Heart left ventricle (tissue), 13 donors: ENCODE results near the gene NECAB2.

Experiments
- CTCF ChIP-seq, 12 donors: fragments of 200-600 bp; sonication (generic) in 4 of 12; IDR thresholded peaks; one replicate each; pipeline versions ENCODE4 v1.5.0 to v1.8.0; 2018 to 2022; ENCODE audit warnings: antibody characterized with exemption in 12 of 12, mild to moderate bottlenecking in 5 of 12
- POLR2A ChIP-seq, 2 donors: fragments of 450-650 bp; IDR thresholded peaks; one replicate each; pipeline ENCODE4 v1.6.1; 2017; ENCODE audit warnings: antibody characterized with exemption in 2 of 2, mild to moderate bottlenecking in 2 of 2, moderate library complexity in 2 of 2
- donor health status: ischemic (EF 13 %, LVEDD 7.1; RV severe dilation, severe dysfunction).
- donor health status: DM: no; HTN: yes; CAD: no.
- donor health status: DM: no; HTN: no; CAD: no.
- donor health status: ischemic (EF 25% LVEDD 6.9; RV normal size, moderate dysfunction).
- donor health status: ischemic (EF 25% LVEDD 5.7; RV mildly dilated, moderate dysfunction).
- donor health status: ischemic (EF 35%, LVEDD 5.7; RV mildly dilated, moderate dysfunction).
- donor health status: nonischemic (EF 11% LVEDD 7.7; RV severe dilation, severe dysfunction).
- donor health status: DM: yes; HTN: yes; CAD: no.
- donor health status: PGD.
- donor health status: ischemic (EF 29% LVEDD 5.4; RV normal size, mild dysfunction).
- donor health status: nonischemic (EF 23%, LVEDD 6.1; RV moderate dilation, normal function).

- TF ChIP-seq CTCF (IDR thresholded peaks at IDR 0.05): no peak
- no peak for TF ChIP-seq POLR2A (IDR thresholded peaks at IDR 0.05)
Observed at GRCh38 chr16:83966153-83966696, 1.8 kb upstream of the NECAB2 start.
